ENCODE measurements around the gene RAB3C.
A peak's percentile ranks its signal among the peaks of the same experiment; 100 is the strongest.

Gene RAB3C

DNA sequence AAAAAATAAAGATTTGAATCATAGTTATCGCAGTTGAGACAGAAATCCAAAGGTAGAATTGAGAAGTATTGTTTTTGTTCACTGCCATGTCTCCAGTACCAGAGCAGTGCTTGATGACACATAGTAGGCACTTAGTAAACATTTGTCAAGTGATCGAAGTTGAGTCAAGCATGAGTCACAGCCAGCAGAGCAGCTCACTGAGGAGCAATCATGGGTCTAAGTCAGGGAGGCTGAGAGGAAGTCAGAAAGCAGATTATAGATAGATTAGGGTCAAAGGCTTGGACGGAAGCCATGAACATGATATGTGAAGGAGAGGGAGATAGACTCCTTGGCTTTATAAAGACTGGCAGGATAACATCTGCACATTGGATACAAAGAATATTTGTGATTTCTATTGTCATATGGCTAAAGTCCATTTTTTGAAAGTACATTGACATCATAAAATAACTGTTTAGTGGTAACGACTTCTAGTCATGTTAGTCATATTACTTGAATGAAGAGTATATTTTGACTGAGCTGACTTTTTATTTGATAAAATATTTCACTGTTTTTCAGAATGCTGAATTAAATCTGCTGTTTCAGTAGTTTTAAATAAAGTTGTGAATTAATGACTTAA, 168.5 kb downstream of the RAB3C start:
- H3K9me3 ChIP-seq (replicated peaks in 1 of 11), result no peaks in the 10 kb centered on the region
- no peak overlapping the region for H3K9ac ChIP-seq
- TF ChIP-seq Cebpa-rat (IDR thresholded peaks at IDR 0.05), result no peak
- H3K27me3 ChIP-seq, result no peaks in the 10 kb centered on the region
- H3K4me1 ChIP-seq, result peaks cover 0 to 9% (median 0%) of the 10 kb centered on the region in 10 experiments; a peak in 2 of 20 replicates
- no peak overlapping the region for H3K4me3 ChIP-seq
- H3K4me2 ChIP-seq, result no peak overlapping the region
- no peaks in the 10 kb centered on the region for H4K20me1 ChIP-seq
- H3K36me3 ChIP-seq, result no peaks in the 10 kb centered on the region
- H3K27ac ChIP-seq, result no peak overlapping the region

DNA sequence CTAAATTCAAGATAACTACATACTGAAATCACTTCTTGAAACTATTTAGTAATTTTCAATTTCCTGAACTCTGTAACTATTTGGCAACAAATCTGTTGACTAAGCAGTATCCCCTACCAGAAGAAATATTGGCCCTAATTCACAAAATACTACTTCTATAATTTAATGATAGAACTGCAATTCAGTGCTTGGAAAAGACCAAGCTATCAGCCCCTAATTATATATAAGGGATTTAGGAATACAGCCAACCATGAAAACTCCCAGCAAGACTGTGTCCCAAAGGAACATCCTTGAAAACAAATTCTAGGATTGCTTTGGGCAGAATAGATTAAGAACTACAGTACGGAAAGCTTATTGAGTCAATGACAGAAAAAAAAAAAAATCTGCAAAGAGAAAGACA, 169.2 kb downstream of the RAB3C start:
- no peaks in the 10 kb centered on the region for H3K9me3 ChIP-seq (replicated peaks in 1 of 11)
- H3K4me3 ChIP-seq, result no peak overlapping the region

DNA sequence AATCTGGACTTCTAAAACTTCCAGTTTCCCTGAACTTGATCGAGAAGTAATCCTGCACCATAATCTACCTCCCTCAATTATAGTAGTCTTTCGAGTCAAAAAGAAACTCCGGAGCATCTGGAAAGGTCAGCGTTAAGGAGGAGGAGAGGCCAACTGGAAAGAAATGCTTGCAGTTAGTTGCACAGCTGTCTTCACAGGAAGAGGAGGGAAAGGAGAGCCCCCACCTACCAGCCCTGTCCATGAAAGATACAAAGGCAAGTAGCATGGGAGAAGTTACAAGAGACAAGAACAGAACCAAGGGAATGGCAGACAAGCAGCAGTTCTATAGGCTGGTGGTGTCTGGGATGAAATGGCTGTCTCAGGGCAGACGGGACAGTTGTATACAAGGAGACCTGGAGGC, 170.6 kb downstream of the RAB3C start:
- Histone ChIP-seq H3K27ac (no peak overlapping the region), H4K20me1 (no peaks in the 10 kb centered on the region), H3K4me1 (peaks cover 0 to 9% (median 0%) of the 10 kb centered on the region in 10 experiments; a peak in 3 of 20 replicates), H3K9ac (no peak overlapping the region), H3K4me2 (no peak overlapping the region), H3K4me3 (no peak overlapping the region), H3K27me3 (no peaks in the 10 kb centered on the region), H3K9me3 (replicated peaks in 1 of 11) (no peaks in the 10 kb centered on the region), H3K36me3 (no peaks in the 10 kb centered on the region)
- TF ChIP-seq Cebpa-rat (IDR thresholded peaks at IDR 0.05), result no peak

More for the DNA sequence above, 169.2 kb downstream of the RAB3C start:
- H3K9ac ChIP-seq, result no peak overlapping the region
- H3K36me3 ChIP-seq, result no peaks in the 10 kb centered on the region
- no peak for TF ChIP-seq Cebpa-rat (IDR thresholded peaks at IDR 0.05)
- H3K4me2 ChIP-seq, result no peak overlapping the region
- no peaks in the 10 kb centered on the region for H4K20me1 ChIP-seq
- no peak overlapping the region for H3K27ac ChIP-seq
- peaks cover 0 to 9% (median 0%) of the 10 kb centered on the region in 10 experiments; a peak in 2 of 20 replicates for H3K4me1 ChIP-seq
- no peaks in the 10 kb centered on the region for H3K27me3 ChIP-seq

DNA sequence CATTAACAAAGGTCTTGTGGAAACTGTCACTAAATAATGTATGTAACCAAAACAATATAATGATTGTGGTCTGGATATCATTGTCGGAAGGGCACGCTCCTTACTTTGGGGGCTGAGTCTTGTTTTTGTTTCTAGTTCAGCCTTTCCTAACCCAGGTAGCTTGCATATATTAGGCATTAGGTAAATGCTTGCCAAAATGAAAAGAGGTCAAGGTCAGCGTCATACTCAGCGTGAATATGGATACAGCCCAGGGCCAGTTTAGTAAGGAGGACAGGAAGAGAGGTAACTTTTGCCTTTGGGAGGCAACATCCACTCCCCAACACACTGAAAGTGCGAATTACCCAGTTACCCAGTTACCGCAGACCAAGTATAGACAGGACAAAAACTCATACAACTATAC, 171.4 kb downstream of the RAB3C start:
- Histone ChIP-seq H3K9ac (no peak overlapping the region), H4K20me1 (no peaks in the 10 kb centered on the region), H3K4me2 (no peak overlapping the region), H3K9me3 (replicated peaks in 1 of 11) (no peaks in the 10 kb centered on the region), H3K4me1 (peaks cover 4 to 14% (median 6%) of the 10 kb centered on the region in 10 experiments), H3K36me3 (no peaks in the 10 kb centered on the region), H3K27me3 (no peaks in the 10 kb centered on the region), H3K27ac (no peak overlapping the region), H3K4me3 (no peak overlapping the region)
- TF ChIP-seq Cebpa-rat (IDR thresholded peaks at IDR 0.05), result no peak

DNA sequence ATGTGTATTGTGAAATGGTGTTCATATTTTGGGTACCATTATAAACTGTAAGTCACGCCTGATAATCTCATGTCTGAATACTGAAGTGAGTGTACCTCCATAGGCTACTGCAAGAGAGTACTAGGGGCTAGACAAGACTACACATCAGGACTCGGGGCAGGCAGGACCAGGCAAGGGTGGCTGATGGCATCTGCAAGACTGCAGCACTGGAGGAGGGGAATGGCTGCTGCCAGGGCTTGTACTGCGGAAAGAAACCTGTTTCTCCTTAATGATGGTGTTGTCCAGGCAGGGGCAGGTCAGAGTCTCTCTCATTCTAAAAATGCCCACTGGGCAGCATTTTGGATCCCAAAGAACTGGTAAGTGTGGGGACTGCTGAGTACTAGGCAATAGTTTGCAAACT, 172.5 kb downstream of the RAB3C start:
- Histone ChIP-seq H3K4me2 (no peak overlapping the region), H3K4me1 (peaks cover 15 to 25% (median 17%) of the 10 kb centered on the region in 10 experiments), H3K9ac (no peak overlapping the region), H3K27ac (no peak overlapping the region), H3K27me3 (no peaks in the 10 kb centered on the region), H3K9me3 (replicated peaks in 1 of 11) (no peaks in the 10 kb centered on the region), H3K36me3 (no peaks in the 10 kb centered on the region), H4K20me1 (no peaks in the 10 kb centered on the region), H3K4me3 (no peak overlapping the region)
- no peak for TF ChIP-seq Cebpa-rat (IDR thresholded peaks at IDR 0.05)

DNA sequence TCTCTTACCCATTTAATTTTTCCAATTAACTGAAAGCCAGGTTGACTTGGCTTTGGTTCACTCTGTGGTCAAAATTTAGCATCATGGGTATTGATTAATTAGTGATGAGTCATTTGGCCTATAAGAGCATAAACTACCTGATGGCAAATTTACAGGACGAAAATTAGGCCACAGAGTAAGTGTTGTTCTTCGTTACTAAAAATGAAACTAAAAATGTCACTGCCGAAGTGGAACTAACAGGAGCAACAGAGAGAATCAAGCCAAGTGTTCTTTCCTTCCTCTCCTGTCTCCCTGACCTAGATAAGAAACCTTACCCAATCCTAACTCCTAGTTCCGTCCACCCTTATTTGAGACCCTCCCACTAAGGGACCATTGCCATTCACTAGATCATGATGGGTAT, 176.9 kb downstream of the RAB3C start:
- H3K4me2 ChIP-seq, result peak overlapping the region; percentile 57 to 84 (median 71)
- H4K20me1 ChIP-seq, result no peaks in the 10 kb centered on the region
- H3K4me1 ChIP-seq, result peaks cover 20 to 24% (median 22%) of the 10 kb centered on the region in 10 experiments
- peak overlapping the region in 10 of 11 experiments; percentile 32 to 71 (median 64); a peak in 20 of 22 replicates for H3K27ac ChIP-seq
- H3K9me3 ChIP-seq (replicated peaks in 1 of 11), result no peaks in the 10 kb centered on the region
- no peaks in the 10 kb centered on the region for H3K27me3 ChIP-seq
- H3K4me3 ChIP-seq, result peak overlapping the region in 7 of 10 experiments; percentile 4 to 40 (median 23); a peak in 9 of 20 replicates
- no peaks in the 10 kb centered on the region for H3K36me3 ChIP-seq
- no peak for TF ChIP-seq Cebpa-rat (IDR thresholded peaks at IDR 0.05)
- peak overlapping the region in 10 of 11 experiments; percentile 7 to 70 (median 48); a peak in 15 of 22 replicates for H3K9ac ChIP-seq

DNA sequence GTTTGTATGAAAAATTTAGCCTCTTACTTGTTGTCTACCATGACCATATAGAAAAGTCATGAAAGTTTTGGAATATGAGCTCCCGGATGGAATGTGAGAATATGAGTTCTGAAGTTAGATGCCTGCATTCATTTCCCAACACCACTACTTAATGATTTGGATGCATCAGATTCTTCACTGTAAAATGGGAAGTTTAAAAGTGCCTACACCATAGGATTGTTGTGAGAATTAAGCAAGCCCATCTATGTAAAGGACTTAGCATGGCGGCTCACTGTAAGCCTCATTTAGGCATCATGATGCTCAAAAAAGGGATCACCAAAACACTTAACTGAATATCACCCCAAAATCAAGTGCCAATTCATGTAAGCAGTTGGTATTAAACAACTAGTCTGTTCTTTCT, 177.3 kb downstream of the RAB3C start:
- Histone ChIP-seq H3K27me3 (no peaks in the 10 kb centered on the region), H3K9me3 (replicated peaks in 1 of 11) (no peaks in the 10 kb centered on the region), H3K9ac (peak overlapping the region in 6 of 11 experiments; percentile 27 to 70 (median 50); a peak in 5 of 22 replicates), H3K4me3 (peak overlapping the region in 6 of 10 experiments; percentile 4 to 40 (median 29); a peak in 8 of 20 replicates), H4K20me1 (no peaks in the 10 kb centered on the region), H3K27ac (peak overlapping the region in 10 of 11 experiments; percentile 32 to 71 (median 64); a peak in 18 of 22 replicates), H3K4me2 (peak overlapping the region; percentile 57 to 84 (median 71)), H3K36me3 (no peaks in the 10 kb centered on the region), H3K4me1 (peaks cover 20 to 24% (median 22%) of the 10 kb centered on the region in 10 experiments)
- TF ChIP-seq Cebpa-rat (IDR thresholded peaks at IDR 0.05), result no peak

DNA sequence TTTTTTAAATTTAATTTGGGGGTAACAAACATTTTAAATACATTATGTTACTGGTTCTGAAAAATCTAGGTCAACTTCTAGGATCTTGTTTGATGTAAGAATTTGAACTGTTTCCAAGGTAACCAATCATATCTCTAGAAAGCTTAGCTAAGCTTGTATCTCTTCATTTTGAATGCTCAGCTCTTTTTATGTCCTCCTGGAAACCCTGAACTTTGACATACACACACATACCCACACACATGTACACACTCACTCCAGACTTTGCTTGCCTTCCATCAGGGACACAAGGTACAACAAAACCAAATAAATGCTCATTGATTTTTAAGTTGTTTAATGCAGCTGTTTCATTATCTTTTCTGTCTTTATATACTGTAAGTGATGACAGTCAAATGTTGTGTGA, 178.5 kb downstream of the RAB3C start:
- Histone ChIP-seq H4K20me1 (no peaks in the 10 kb centered on the region), H3K9ac (no peak overlapping the region), H3K4me3 (no peak overlapping the region), H3K4me1 (peaks cover 20 to 24% (median 22%) of the 10 kb centered on the region in 10 experiments), H3K36me3 (no peaks in the 10 kb centered on the region), H3K27me3 (no peaks in the 10 kb centered on the region), H3K9me3 (replicated peaks in 1 of 11) (no peaks in the 10 kb centered on the region), H3K4me2 (no peak overlapping the region), H3K27ac (no peak overlapping the region)
- no peak for TF ChIP-seq Cebpa-rat (IDR thresholded peaks at IDR 0.05)

DNA sequence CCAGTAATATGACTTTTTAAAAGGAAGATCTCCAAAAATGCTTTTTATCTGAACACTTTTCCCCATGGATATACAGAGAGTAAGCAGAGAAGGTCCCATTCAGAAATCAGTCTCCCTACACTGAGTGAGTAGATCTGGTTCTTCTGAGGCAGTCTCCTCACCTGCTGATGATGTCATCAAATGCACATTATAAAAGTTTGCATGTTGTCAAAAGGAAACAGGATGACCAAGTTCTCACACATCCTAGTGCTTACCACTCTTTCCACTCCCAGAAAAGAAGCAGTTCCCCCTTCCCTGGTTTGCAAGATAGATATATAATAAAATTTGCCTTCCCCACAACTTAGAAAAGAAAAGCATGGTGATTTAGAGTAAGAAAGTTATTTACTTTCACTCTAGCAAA, 180.5 kb downstream of the RAB3C start:
- Histone ChIP-seq H3K4me2 (no peak overlapping the region), H3K9ac (no peak overlapping the region), H4K20me1 (no peaks in the 10 kb centered on the region), H3K9me3 (replicated peaks in 1 of 11) (no peaks in the 10 kb centered on the region), H3K4me3 (no peak overlapping the region), H3K27me3 (no peaks in the 10 kb centered on the region), H3K36me3 (no peaks in the 10 kb centered on the region), H3K27ac (no peak overlapping the region), H3K4me1 (peaks cover 20 to 24% (median 22%) of the 10 kb centered on the region in 10 experiments)
- no peak for TF ChIP-seq Cebpa-rat (IDR thresholded peaks at IDR 0.05)

DNA sequence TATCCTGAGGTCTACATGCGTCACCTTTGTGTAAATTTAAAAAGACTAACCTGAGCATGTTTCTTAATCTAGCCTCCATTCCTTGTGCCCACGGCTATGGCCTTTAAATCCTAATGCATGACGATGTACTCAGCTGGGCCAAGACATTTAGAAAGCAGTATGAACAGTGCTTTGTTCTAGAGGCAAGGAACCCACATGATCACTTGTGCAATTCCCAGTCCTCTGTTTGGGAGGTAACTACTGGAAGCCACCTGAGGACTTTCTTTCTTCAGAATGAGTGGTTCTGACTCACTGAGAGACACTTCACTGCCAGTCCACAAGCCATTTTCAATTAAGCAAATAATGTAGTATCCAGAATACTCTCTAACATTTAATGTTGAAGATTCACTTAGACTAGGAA, 181.3 kb downstream of the RAB3C start:
- Histone ChIP-seq H3K27ac (no peak overlapping the region), H3K4me2 (no peak overlapping the region), H4K20me1 (no peaks in the 10 kb centered on the region), H3K9ac (no peak overlapping the region), H3K9me3 (replicated peaks in 1 of 11) (no peaks in the 10 kb centered on the region), H3K4me3 (no peak overlapping the region), H3K4me1 (peaks cover 13 to 18% (median 17%) of the 10 kb centered on the region in 10 experiments), H3K27me3 (no peaks in the 10 kb centered on the region), H3K36me3 (no peaks in the 10 kb centered on the region)
- TF ChIP-seq Cebpa-rat (IDR thresholded peaks at IDR 0.05), result no peak

Data from BLaER1 treated with 17β-estradiol and CSF1 and Interleukin-3, amounts not matched to agents 10 nM and 100 nM (cell line).